HS-5 (cell line): ENCODE measurements around the gene PRR20G.
"Not testable (repeated sequence)": the region's sequence is repeated elsewhere in the genome, so short reads cannot be mapped to it uniquely, and the experiment has no call there.

Experiments
- DNase-seq: peaks from one replicate; pipeline ENCODE4 v3.0.0-alpha.2; 2012; ENCODE audit warnings: low read depth

PRR20G gene

GRCh38 chr3:127287840-127288239, at the start of gene PRR20G:
TSS of gene PRR20G (minus strand) at chr3:127288046. CDS start at chr3:127287365, 681 bp downstream.
- DNase-seq = no peak

DNA sequence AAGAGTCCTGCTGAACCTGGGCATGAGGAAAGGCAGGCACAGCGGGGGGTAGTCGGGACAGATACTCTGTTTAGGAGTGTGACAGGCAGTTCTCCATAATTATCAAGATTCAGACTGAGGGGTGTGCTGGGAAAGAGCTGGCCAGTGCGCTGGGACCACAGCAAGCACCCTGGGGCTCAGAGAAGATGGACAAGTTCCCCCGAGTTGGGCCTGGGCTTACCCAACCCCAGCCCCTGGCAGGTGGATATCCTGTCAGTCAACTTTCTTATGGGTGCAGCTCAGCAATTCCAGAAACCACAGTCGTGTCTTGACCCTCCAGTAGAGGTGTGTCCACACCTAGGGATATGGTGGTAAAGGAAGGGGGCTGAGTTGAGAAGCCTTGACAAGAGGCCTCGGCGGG, 49.2 kb upstream of the PRR20G start:
- DNase-seq = no peak

DNA sequence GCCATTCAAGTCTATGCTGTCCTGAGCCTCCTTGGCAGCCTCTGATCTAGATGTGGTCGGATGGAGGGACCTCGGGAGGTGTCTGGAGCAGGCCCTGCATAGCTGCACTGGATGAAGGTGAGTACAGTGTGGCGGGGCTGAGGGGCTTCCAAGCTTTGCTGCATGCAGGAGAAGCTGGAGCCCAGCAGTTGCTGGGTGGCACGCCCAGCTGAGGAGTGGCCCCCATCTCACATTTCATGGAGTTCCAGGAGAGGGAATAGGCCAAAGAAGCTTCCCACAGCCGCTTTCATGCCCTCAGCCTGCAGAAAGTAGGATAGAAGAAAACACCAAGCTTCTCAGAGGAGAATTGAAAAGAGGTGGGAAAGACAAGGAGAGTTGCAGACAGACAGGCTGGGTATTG, 48.3 kb upstream of the PRR20G start:
- no peak for DNase-seq

GRCh38 chr3:127330385-127330784, 42.5 kb upstream of the PRR20G start:
- DNase-seq = no peak

- no peak for DNase-seq
Observed at GRCh38 chr3:127329631-127330285, 41.9 kb upstream of the PRR20G start.

DNA sequence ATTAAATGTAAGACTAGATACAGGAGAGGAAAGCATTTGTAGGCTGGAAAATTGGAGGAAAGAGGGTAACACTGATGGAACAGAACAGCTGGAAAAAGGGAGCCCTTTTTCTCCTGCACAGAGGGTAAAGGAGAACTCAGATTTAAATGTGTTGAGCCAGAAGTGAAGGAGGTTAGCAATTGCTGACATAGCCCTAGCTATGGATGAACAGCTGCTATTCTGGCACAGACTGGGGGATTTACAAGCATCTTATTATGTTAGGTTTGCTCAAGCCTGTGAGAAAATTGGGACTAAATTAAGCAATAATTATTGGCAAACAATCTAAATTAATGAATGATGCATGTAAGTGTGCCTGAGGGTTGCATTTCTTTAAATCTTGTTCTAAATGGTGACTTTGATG, 40.6 kb upstream of the PRR20G start:
- no peak for DNase-seq

DNA sequence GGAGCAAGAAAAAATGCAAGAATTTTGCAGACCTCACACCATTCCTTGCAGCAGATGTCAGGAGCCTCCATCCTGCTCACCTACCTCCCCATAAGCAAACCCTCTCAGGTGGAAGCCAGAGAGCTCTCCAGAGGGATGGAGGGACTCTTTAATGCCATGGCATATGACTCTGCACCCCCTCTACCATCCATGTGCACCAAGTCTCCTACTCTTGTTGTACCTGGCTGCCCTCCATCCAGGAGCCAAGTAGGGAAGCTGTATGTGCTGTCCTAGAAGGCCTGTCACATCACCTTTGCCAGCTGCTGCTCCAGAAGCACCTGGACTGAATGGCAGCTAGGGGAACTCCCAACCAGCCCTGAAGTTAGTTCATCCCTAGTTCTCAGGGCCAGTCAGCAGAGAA, 38.5 kb upstream of the PRR20G start:
- DNase-seq = no peak

GRCh38 chr3:127325629-127325961, 37.7 kb upstream of the PRR20G start:
- no peak for DNase-seq

DNA sequence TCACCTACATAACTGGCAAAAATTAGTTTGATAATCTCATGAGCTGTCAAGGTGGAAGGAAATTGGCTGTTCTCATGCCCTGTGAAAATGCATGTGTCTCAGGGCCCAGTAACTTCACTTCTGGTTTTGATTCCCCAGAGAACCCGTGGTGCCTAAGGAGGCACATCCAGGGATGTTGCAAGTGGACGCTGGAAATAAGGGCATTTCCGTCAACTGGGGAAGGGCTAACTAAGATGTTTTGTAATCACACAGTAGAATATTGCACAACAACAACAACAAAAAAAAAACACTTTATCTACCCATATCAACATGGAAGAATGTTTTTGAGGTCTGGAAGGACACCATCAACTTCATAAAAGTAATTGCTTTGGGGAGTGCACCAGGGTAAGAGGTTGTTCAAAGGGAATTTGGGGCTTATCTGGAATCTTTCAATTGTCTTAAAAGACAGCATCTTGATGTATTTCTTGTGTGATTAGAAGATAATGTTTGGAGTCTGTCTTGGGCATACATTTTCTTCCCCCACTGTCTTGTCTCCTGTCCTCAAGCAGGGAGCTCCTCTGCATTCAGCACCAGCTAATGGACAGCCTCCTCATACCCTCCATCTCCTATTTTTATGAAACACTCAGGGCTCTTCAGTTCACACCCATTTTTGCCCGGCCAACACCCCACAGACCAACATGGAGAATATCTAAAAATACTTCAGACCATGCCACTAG, 37.2 kb upstream of the PRR20G start:
- no peak for DNase-seq

GRCh38 chr3:127324076-127324475, 36.2 kb upstream of the PRR20G start:
- DNase-seq = no peak

- no peak for DNase-seq
Observed at GRCh38 chr3:127323581-127323980, 35.7 kb upstream of the PRR20G start.

- DNase-seq = no peak
Observed at GRCh38 chr3:127321371-127321770, 33.5 kb upstream of the PRR20G start.

DNA sequence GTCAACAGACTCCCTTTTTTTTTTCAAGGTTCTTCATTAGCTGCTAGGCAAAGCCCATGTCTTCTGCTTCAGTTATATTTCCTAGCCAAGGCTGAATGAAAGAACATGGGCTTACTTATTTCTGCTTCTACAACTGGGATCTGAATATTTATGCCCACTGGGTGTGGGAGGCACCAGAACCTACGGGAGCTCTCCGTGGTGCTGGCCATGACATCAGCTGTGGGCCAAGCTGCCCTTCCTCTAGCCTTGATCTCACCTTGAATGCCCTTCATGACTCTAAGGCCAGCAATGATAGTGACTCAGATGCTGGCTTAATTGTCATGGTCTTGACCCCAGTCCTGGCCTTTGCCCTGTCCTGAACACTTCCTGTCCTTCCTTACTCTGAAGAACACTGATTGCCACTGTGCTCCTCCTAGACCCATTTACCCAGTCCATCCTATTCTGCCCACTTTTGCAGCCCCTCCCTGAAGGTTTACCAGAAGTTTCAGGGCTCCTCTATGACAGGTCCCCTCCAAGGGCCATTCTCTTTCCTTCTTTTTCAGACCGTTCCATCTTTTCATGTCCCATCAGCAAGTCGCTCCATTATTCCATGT, 32.8 kb upstream of the PRR20G start:
- no peak for DNase-seq

DNA sequence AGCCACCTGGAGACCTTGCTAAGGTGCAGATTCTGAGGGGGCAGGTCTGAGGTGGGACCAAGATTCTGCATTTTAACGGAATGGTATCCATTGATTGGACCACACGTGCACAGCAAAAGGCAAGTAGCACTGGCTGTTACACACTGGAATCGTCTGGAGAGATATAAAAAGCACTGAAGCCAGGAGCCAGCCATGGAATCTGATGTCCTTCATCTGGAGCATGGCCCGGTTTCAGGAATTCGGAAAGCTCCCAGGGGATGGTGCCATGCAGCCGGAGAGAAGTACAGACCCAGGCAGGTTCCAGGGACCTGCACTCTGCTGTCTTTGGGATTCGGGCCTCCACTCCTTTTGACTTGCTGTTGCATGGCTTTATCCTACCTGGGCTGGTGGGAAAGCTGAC, 28.8 kb upstream of the PRR20G start:
- DNase-seq = no peak

DNA sequence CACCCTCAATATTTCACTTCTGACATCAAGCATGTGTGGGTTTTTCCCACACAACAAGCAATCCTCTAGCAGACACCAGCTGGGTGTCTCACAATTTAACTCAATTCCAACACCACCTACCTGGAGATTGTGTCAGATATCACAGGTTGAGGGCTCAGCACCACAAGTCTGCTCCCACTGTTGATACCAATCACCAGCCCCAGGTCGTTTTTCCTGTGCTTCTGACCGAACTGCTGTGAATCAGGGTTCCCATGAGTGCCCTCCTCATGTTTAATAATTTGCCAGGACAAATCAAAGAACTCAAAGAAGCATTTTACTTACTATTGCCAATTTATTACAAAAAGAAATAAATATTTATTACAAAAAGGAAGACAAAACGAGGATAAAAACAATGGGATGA, 25.0 kb upstream of the PRR20G start:
- no peak for DNase-seq

- not testable (repeated sequence) for DNase-seq
Observed at GRCh38 chr3:127308821-127309220, 21.0 kb upstream of the PRR20G start.

DNA sequence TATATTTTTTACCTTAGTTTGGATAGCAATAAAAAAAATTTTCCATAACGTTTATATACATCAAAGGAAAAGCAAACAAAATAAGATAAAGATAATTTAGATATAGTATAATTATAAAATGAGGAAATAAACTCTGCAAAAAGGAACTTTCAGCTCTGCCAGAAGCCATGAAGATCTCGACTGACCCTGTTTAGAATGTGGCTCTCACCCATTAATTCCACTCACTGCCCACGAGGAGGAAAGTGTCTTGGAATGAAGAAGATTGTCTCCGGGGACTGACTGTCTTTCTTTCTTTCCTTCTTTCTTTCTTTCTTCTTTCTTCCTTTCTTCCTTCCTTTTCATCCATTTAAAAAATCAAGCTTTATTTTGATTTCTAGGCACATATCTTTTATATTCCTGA, 20.1 kb upstream of the PRR20G start:
- no peak for DNase-seq

DNA sequence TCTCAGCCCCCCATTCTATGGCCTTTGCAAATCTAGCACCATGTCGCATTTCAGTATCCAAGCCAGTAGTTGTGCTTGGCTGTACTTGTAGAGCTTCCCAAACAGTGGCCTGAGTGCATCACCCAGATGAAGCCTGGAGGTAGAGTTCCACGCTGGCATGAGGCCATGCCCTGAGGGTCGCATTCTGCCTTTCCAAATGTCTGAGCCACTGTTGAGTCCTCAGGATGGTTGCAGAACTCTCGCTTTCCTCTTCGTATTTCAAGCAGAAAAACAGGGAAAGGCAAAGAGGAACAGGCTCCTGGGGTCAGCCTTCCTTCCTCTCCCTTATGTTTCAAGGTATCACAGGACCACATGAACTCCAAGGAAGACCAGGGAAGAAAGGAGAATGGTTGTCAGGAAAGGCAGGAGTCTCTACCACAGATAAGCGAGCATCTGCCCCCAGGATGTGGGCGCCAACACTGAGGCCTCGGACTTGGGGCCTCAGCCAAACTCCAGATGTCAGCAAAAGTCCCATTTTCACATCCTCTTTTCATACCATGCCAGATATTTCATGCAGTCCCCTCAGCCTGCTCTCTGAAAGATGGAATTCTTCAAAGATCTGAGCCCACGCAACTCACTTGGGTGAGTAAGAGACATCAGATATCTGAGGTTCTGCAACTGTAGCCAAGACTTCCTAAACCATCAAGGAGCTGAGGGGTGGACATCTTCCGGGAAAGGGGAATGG, 19.4 kb upstream of the PRR20G start:
- no peak for DNase-seq

GRCh38 chr3:127306361-127307111, 18.7 kb upstream of the PRR20G start:
- no peak for DNase-seq

DNA sequence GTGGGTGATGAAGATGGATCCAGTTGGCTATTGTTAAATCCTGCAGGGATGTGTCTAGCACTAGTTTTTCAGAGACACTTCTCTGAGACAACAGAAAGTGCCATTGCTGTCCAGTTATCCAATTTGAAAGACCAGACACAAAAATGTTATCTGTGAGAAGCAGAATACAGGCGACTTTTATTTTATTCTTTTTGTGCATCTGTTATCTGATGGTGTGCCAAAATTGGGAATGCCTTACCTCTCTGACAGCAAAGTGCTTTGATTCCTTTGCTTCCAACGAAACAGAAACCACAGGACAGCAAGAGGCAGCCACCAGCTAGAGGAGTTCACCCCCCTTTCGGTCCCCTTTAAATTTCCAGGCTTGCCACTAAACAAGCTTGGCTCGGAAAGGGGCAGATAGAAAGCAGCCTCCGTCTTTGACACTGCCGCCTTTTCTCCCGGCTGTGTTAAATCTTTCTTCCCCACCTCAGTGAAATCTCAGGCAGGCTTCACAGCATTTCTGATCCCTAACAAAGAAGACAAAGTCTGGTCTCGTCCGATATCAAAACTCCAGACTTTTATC, 17.7 kb upstream of the PRR20G start:
- no peak for DNase-seq

DNA sequence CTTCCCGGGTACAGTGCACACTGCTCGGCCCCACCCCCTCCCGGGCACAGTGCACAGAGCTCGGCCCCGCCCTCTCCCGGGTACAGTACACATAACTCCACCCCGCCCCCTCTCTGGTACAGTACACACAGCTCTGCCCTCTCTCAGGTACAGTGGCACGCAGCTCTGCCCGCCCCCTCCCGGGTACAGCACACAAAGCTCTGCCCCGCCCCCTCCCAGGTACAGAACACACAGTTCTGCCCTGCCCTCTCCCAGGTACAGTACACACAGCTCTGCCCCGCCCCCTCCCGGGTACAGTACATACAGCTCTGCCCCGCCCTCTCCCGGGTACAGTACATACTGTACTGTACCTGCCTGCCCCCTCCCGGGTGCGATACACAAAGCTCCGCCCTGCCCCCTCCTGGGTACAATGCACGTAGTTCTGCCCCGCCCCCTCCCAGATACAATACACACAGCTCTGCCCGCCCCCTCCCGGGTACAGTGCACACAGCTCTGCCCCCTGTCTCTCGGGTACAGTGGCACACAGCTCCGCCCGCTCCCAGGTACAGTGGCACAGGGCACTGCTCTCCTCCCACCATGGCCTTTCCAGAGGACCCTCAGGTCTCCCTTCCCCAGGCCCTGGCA, 16.4 kb upstream of the PRR20G start:
- no peak for DNase-seq
